HTERT RPE-1 (cell line): Measurements from ENCODE around the gene AIG1.

Source experiments
- in situ Hi-C: fragments of 300-500 bp; cut with MboI; formaldehyde crosslinking; loops from 4 replicates; pipeline ENCODE4 v1.14.3; 2020; ENCODE audit warnings: low sequenced_read_pairs

The AIG1 gene

DNA sequence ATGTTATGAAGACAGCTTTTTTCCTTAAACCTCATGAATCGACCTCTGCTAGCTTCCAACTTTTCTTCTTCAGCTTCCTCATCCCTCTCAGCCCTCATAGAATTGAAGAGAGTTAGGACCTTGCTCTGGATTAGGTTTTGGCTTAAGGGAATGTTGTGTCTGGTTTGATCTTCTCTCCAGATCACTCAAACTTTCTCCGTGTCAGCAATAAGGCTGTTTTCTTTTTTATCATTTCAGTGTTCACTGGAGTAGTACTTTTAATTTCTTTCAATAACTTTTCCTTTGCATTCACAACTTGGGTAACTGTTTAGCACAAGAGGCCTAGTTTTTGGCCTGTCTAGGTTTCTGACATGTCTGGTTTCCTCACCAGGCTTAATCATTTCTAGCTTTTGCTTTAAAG lies 32.6 kb downstream of the AIG1 start:
- in situ Hi-C loops: no loop called here

DNA sequence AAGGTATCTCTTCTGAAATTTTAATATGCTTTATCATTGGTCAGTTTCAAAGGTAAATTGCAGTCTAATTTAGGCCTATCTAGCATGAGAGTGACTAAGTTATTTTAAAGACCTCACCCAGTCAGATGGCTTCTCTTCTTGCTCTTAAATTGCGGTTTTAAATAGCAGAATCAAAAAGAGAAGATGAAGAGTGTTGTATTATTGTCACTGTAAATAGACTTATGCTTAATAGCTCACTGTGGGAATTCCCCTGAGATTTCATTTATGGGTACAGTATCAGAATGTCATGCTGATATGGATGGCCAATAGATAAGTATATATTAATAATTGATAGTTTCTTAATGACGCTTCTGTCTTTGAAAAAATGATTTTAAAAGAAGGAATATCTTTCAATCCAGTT lies 35.7 kb downstream of the AIG1 start:
- in situ Hi-C loops: no loop called here

DNA sequence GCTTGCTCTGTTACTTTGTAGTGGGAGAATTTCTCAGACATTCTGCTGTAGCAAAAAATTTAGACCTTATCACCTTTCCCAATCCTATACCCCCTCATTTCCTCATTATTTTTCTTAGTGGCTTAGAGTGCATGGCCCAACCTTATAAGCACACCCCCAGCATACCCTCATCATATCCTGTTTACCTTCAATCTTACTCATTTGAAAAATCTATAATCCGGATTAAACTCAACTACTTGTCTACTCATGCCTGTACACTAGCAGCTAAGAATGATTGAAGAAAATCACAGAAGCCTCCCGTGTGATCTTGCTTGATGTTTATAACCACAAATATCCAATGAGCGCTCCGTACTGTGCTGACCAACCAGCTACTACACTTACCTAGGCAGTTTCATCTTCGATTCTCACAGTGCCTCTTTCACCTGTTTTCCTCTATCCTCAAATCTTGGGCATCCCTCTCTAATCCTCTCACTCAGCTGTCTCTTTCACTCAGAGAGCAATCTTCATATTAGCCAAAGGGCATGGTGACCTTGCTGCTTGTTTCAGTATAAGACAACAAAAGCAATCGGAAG lies 36.6 kb downstream of the AIG1 start:
- in situ Hi-C loops: no loop called here

DNA sequence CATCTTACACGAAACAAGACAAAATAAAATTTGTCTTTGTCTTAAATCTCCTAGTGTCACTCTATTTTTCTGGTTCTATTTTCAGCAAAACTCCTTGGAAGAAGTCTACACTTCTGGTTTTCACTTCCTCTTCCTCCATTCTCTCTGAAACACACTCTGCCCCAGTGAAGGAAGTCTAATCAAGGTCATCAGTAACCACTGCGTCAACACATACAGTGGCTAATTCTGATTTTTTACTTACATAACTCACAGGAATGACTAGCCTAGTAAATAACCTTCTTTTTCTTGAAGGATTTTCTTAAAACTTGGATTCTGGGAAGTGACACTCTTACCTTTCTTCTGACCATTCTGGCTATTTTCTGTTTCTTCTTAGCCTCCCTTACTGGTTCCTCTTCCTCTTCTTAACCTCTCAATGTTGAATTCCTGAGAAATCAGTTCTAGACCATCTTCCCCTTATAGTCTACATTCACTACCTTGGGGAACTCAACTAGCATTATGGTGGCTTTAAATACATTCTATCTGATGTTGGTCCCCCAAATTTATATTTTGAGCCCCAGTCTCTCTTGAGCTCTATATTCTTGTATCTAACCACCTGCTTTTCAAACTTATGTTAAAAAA lies 37.5 kb downstream of the AIG1 start:
- in situ Hi-C loops: no loop called here

DNA sequence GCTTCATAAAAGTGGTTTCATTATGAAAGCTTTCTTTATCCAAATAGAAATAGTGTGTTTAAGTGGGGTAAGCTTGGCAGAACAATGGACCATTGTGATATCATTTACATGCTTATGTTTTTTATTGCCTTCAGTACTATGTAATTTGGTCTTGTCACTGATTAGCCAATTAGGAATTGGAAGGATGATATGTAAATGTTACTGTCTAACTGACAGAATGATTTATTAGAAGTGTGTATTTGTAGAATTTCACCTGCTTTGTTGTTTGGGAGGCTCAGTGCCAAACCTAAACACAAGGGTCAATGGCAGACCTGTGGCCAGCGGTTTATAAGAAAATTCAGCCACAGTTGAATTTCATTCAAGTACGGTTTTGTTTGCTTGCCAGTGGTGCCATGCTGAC lies 39.0 kb downstream of the AIG1 start:
- in situ Hi-C loops: no loop called here

DNA sequence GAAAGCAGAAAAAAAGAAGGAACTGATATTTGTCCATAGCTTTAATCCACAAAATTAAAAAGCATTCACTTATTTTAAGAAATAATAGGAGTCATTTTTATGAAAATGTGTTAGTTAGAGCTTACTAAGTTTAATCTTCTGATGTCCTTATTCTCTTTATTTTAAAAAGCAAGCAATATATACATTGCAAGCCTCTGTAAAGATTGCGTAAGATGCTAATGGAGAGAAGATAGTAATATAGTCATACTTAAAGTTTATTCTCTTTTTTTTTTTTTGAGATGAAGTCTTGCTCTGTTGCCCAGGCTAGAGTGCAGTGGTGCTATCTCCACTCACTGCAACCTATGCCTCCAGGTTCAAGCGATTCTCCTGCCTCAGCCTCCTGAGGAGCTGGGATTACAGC lies 39.7 kb downstream of the AIG1 start:
- in situ Hi-C loops: no loop called here

DNA sequence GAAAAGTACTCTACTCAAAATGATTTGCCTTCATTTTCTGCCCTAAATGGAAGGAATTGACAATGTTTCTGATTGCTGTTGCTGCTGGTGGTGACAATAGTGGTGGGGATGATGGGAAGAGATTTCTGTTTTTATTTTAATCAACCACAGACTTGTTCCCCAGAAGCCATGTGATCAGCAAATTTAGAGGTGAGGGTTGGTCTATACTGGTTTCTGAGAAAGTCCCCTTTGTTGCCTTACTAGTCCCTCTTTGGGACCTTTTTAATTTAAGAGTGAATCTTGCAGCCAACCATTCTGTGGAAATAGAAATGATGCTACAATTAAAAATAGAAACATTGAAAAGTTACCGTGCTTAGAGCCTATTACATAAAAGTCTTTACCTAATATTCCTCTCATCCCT lies 43.2 kb downstream of the AIG1 start:
- in situ Hi-C loops: no loop called here

DNA sequence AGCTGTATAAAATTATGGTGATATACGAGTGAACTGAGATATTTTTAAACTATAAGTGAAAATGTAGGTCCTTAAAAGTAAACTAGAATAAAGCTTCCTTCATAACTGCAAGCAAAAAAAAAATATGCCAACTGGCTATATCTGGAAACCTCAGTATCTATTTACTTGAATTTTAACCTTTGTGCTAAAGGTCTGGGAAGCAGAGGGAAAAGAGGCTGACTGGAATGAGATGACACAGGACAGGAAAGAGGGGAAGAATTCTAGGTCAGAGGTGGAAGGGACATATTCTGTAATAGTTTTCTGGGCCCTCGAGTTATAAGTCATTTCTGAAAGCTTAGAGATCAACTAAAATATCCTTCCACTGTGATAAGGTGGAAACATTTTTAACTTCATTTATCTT lies 46.8 kb downstream of the AIG1 start:
- in situ Hi-C loops: no loop called here

DNA sequence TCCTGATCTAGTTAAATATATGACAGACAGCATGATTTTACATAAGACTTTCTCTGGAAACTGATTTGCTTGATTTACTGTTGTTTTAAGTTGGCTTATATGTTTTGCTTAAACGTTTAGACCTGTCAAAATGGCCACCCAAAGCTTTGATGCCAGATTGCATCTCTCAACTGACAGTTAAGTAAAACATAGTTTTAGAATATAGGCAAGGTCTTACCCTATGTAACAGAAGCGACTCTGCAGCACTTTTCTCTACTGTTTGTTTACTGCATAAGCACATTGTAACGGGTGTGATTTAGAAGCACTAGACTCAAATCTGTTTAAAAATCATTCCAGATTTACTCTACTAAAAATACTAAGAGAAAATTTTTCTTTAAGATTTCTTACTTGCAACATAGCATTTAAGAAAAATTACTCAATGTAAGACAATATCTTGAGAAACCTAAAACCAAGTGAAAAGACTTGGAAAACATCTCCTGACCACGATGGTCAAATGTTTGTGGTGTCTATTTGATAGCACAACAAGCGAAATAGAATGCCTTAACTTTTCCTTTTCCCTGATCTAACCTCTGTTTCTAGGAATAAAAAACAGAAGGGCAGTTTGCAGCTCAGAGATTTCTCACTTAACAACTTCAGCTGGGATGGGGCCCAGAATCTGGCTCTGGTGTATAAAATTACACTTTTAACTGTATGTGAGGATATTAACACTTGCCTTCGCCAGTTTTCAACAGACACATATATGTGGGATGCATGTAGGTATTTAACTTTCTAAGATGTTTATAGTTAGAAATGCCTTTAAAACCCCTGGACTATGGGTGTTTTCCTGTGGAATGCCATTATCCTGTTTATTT lies 47.4 kb downstream of the AIG1 start:
- in situ Hi-C loops: no loop called here

DNA sequence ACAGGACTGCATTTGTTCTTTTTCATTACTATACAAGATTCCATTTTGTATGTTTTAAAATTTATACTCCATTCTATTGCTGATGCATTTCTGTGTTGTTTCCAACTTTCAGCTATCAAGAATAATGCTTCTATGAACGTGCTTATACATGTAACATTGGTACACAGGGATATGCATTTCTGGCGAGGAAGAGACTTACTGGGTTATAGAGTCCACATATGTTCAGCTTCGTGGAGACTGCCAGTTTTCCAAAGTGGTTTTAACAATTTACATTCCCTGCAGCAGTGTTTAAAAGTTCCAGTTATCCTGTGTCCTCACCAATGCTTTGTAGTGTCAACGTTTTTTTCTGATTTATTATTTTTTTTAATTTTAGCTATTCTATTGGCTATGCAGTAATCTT lies 48.5 kb downstream of the AIG1 start:
- in situ Hi-C loops: no loop called here

DNA sequence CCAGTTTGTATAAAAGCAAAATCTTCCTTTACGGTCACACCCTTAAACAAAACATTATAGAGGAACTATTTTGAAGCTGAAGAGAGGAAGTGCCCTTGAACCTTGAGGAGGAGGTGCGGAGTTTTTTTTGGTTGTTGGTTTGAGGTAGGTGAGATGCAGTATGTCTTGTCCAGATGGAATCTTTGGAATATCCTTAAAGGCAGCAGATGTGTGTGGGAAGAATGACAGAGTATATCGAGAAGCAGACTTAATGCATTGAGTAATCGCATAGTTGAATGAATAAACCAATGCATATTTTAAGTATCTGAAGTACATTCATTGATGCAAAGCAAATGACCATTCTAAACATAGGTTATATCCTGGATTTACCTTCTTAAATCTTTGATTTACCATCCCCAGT lies 49.9 kb downstream of the AIG1 start:
- in situ Hi-C loops: no loop called here

DNA sequence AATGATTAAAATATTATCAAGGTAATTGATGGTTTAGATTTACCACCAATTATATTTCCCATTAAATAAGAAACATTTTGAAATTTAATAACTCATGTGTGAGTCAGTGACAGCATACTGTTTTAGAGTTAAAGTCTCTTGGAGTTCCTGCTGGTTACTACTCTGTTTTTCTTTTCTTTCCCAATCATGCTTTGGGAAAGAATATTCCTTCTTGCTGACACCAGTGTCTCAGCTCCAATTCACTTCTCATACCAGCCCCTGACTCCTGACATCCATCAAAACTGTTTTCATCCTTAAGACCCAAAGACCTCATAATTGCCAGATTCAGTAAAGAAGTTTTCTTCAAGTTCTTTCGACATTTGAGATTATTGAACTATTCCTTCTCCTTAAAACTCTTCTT lies 50.3 kb downstream of the AIG1 start:
- in situ Hi-C loops: no loop called here

DNA sequence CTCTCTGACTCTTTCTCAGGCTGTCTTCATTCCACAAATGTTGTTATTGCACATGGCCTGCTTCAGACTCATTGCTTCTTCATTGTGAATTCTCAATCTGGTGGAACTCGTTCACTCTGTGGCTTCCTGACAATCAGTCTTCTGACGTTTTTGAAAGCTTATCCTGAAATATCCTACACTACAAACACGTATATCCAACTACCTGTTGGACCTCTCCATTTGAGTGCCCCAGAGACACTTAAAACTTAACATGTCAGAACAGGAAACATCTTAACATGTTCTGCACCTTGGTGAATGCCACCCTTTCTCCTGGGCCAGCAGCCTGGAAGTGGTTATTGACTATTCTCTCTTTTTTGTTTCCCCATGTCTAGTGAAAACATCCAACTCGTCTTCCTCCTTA lies 50.8 kb downstream of the AIG1 start:
- in situ Hi-C loops: no loop called here

DNA sequence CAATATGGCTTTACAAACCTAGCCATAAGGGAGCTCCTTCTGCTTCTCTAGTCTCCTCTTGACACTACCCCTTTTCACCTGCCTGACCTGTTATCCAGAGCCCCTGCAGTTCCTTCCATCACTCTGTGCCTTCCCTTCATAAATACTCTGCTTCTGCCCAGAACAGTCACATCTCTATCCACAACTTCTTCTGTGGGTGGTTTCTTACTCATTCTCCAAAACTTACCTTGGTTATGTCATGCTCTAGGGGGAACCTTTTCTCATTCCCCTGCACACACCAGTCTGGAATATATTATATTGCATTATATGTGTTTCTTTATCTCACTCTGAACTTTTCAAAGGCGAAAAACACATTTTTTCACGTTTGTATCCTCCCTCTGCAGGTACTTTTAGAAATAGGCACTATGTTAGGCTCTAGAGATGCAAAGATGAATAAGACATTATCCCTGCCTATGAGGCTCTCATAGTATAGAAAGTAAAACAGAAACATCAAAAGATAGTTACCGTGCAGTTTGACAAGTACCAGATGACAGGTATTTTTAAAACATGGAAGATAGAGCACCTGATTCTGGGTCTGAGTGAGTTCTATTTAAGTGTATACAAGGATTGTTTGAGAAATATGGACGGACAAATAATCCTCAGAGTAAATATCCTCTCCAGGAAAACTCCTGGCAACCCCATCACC lies 51.5 kb downstream of the AIG1 start:
- in situ Hi-C loops: no loop called here

DNA sequence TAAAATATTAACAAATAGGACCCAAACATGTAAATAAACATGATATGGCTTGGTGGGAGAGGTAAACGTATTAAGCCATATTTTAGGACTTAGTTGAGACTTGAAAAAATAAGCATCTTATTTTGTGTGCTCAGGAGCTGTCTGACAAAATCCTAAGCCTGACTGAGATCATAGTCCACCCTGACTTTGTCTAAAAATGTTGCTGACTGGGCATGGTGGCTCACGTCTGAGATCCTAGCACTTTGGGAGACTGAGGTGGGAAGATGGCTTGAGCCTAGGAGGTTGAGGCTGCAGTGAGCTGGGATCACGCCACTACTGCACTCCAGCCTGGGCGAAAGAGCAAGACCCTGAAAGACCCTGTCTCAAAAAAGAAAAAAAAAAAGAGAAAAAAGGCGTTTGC lies 52.1 kb downstream of the AIG1 start:
- in situ Hi-C loops: no loop called here

DNA sequence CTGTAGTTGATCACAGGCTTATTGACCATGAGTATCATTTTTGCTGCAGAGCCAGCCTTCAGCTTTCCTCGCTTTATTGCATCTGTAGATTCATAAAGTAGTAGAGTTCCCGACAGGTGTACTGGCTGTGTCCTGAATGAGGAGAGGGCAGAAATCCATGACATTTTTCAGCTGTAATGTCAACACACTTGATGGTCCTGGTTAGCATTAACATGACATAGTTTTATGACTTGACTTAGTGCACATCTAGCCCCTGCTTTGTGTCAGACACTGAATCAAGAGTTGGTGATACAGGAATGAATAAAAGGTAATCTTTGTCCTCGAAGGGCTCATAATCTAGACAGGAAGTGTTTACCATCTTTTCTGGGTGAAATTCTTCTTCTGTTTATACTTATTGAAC lies 55.0 kb downstream of the AIG1 start:
- in situ Hi-C loops: no loop called here

DNA sequence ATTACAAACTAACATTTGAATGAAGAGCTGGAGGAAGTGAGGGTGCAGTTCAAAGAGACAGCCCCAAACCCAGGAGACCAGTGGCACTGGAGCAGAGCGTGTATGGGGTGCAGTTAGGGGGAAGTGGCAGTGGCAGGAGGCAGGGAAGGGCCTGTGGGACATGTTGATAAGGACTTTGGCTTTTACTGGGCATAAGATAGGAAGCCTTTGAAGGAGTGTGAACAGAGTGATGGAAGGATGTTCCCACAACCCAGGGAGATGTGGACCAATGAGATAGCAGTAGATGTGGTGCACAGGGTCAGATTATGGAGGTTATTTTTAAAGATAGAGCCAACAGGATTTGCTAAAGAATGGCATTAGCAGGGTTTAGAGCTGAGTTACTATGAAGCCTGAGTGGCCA lies 56.4 kb downstream of the AIG1 start:
- in situ Hi-C loops: no loop called here

DNA sequence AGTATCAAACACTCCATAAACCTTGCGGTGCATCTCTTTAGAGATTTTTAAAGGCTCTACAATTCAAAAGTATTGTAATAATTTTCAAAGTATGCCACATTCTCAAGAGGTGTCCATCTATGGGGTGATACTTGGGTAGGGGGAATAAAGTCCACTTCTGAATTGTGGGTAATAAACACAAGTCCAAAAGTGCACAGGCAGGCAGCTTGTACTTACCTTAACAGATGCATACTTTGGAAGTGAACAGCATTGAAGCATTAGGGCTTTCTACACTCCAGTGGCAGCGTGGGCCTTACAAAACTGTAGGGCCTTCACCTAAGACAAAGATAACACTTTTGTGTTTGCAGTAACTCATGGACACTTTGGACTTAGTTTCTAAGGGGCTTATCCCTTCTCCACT lies 58.6 kb downstream of the AIG1 start:
- in situ Hi-C loops: no loop called here

DNA sequence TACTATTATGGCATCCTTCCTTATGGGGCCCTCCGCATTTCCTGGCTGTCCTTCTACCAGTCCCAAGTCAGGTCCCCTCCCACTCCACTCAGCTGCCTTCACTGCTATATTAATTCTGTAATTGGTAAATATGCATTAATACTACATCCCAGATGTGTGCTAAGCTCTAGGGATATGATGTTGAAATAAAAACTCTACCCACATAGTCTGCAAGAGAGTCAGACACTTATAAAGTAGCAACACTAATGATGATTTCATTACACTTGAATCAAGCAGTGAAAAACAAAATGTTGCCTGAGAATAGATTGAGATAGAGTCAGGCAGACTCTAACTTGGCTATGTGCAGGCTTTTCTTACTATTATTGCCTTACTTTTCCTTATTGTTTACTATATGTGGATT lies 62.4 kb downstream of the AIG1 start:
- in situ Hi-C loops: no loop called here

DNA sequence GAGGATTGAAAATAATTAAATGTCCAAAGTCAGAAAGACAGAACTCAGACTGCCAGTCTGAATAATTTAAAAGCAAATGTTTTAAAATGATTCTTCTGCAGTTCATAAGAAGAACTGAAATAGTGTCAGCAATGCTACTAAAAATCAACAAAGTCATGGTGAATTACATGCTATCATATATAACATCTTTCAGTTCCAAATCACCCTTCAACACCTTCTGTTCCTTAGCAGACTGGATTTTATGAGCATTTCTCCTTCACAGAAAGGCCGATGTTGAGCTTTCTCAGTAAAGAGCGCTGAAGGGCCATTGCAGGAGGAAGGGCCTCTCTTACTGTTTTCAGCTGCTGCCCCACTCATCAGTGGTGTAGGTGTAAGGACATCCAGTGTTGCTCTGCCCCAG lies 63.3 kb downstream of the AIG1 start:
- in situ Hi-C loops: no loop called here

DNA sequence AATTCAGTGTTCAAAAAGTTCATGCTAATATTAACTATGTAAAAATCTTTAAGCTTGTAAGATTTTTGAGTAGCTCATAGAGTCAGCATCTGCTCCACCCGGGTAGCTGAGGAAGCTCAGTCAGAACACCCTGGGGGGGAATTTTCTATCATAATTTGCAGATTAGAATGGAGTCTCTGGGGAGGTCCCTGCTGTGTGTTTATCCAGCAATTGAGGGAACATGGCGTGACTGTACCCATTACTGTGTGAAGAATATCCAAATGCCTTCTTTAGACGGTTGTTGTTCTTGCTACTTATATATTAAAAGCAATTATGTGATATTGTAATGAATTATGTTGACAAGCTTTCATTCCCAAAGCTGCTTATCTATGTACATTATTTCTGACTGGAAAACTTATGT lies 64.8 kb downstream of the AIG1 start:
- in situ Hi-C loops: no loop called here
